ENCODE data around the gene SLC35A3. TPM values are rescaled to one million over a fixed set of nuclear protein-coding genes. Genes with fewer than 3 reads are reported as not detected.

The SLC35A3 gene
- total and polyA plus RNA-seq, 9 of the 15 experiments (the other 6 are each of a cell fraction or from before 2014, with no cell fraction given) = 3.5 to 21.7 (median 13.2) TPM

DNA sequence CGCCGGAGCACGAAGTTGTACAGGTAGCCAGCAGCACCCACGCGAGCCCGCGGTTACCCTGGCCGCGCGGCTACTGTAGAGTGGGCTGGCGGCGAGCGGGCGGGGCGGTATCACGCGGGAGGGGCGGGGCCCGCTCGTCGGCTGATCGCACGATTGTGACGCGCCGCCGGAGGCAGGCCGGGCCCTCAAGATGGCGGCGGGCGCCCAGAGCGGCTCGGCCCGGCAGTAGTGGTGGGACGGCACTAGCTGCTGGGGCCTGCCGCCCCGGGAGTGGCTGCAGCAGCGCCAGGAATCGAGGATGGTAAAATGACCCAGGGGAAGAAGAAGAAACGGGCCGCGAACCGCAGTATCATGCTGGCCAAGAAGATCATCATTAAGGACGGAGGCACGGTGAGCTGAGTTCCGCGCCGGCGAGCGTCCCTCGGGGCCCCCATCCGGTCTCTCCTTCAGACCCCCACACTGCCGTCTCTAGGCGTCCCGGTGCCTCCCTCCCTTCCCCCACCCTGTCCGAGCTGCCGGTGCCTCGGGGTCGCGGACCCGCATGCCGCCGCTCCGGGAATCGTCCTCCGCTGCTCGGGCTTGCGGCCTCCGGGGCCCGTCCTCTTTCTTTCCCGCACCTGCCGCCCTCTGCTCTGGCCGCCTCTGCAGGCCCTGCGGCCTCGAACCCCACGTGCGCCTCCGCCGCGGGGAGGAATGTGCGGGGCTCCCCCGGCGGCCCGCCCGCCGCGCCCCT lies 68.3 kb downstream of the SLC35A3 start (continued):
- TF ChIP-seq, protein P1, sequence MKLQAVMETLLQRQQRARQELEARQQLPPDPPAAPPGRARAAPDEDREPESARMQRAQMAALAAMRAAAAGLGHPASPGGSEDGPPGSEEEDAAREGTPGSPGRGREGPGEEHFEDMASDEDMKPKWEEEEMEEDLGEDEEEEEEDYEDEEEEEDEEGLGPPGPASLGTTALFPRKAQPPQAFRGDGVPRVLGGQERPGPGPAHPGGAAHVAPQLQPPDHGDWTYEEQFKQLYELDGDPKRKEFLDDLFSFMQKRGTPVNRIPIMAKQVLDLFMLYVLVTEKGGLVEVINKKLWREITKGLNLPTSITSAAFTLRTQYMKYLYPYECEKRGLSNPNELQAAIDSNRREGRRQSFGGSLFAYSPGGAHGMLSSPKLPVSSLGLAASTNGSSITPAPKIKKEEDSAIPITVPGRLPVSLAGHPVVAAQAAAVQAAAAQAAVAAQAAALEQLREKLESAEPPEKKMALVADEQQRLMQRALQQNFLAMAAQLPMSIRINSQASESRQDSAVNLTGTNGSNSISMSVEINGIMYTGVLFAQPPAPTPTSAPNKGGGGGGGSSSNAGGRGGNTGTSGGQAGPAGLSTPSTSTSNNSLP (IDR thresholded peaks at IDR 0.05; ENCODE audit: borderline replicate concordance, low read depth, low read length) = no peak
- TF ChIP-seq MCM3 (IDR thresholded peaks at IDR 0.05) = no peak
- TF ChIP-seq NFIC (IDR thresholded peaks at IDR 0.05) = peak; percentile 46
- no peak for TF ChIP-seq ZNF277 (CRISPR knock-in tag; IDR thresholded peaks at IDR 0.05; ENCODE audit: borderline replicate concordance)
- TF ChIP-seq RBM22 (IDR thresholded peaks at IDR 0.05; ENCODE audit: low read depth, low read length, poor library complexity, severe bottlenecking) = no peak
- no peak for TF ChIP-seq ZNF778 (CRISPR knock-in tag; IDR thresholded peaks at IDR 0.05)
- TF ChIP-seq RHOXF2B (CRISPR knock-in tag; conservative IDR thresholded peaks at IDR 0.05) = no peak
- TF ChIP-seq, protein P2, sequence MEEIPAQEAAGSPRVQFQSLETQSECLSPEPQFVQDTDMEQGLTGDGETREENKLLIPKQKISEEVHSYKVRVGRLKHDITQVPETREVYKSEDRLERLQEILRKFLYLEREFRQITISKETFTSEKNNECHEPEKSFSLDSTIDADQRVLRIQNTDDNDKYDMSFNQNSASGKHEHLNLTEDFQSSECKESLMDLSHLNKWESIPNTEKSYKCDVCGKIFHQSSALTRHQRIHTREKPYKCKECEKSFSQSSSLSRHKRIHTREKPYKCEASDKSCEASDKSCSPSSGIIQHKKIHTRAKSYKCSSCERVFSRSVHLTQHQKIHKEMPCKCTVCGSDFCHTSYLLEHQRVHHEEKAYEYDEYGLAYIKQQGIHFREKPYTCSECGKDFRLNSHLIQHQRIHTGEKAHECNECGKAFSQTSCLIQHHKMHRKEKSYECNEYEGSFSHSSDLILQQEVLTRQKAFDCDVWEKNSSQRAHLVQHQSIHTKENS (CRISPR knock-in tag; IDR thresholded peaks at IDR 0.05) = no peak
- 0 out of 2 replicates have a peak, but pooled peaks have one; percentile 3 for TF ChIP-seq CBFA2T2 (conservative IDR thresholded peaks at IDR 0.05)
- TF ChIP-seq, protein P3, sequence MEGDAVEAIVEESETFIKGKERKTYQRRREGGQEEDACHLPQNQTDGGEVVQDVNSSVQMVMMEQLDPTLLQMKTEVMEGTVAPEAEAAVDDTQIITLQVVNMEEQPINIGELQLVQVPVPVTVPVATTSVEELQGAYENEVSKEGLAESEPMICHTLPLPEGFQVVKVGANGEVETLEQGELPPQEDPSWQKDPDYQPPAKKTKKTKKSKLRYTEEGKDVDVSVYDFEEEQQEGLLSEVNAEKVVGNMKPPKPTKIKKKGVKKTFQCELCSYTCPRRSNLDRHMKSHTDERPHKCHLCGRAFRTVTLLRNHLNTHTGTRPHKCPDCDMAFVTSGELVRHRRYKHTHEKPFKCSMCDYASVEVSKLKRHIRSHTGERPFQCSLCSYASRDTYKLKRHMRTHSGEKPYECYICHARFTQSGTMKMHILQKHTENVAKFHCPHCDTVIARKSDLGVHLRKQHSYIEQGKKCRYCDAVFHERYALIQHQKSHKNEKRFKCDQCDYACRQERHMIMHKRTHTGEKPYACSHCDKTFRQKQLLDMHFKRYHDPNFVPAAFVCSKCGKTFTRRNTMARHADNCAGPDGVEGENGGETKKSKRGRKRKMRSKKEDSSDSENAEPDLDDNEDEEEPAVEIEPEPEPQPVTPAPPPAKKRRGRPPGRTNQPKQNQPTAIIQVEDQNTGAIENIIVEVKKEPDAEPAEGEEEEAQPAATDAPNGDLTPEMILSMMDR (IDR thresholded peaks at IDR 0.05 in 2 of 3, conservative IDR thresholded peaks at IDR 0.05 in 1 of 3; ENCODE audit: insufficient read depth in 2 of 3, low read depth in 1 of 3, low read length in 3 of 3) = no peak
- TF ChIP-seq HMGN3 (IDR thresholded peaks at IDR 0.05; ENCODE audit: borderline replicate concordance, extremely low read depth, insufficient read length, low read depth, low read length) = peak; percentile 62
- peak; percentile 31 to 70; a peak in 3 of 4 replicates for TF ChIP-seq NONO (IDR thresholded peaks at IDR 0.05; ENCODE audit: low read depth in 2 of 2, low read length in 1 of 2)
- TF ChIP-seq, protein P4, sequence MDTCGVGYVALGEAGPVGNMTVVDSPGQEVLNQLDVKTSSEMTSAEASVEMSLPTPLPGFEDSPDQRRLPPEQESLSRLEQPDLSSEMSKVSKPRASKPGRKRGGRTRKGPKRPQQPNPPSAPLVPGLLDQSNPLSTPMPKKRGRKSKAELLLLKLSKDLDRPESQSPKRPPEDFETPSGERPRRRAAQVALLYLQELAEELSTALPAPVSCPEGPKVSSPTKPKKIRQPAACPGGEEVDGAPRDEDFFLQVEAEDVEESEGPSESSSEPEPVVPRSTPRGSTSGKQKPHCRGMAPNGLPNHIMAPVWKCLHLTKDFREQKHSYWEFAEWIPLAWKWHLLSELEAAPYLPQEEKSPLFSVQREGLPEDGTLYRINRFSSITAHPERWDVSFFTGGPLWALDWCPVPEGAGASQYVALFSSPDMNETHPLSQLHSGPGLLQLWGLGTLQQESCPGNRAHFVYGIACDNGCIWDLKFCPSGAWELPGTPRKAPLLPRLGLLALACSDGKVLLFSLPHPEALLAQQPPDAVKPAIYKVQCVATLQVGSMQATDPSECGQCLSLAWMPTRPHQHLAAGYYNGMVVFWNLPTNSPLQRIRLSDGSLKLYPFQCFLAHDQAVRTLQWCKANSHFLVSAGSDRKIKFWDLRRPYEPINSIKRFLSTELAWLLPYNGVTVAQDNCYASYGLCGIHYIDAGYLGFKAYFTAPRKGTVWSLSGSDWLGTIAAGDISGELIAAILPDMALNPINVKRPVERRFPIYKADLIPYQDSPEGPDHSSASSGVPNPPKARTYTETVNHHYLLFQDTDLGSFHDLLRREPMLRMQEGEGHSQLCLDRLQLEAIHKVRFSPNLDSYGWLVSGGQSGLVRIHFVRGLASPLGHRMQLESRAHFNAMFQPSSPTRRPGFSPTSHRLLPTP (IDR thresholded peaks at IDR 0.05; ENCODE audit: borderline replicate concordance, extremely low read depth, insufficient read length) = no peak
- no peak for TF ChIP-seq PHF21A (IDR thresholded peaks at IDR 0.05; ENCODE audit: borderline replicate concordance, low read depth)
